Esophagus muscularis mucosa (tissue), 4 donors: Measurements from ENCODE around the gene SERPINB6. TPM values are rescaled to one million over a fixed set of nuclear protein-coding genes. Genes with fewer than 3 reads are reported as not detected.

Experiments
- DNase-seq: peaks from one replicate; pipeline ENCODE4 v3.0.0-alpha.2; 2017; ENCODE audit errors: extremely low spot score
- H3K27ac ChIP-seq, 4 donors: fragments of 200-600 bp; sonication (generic); replicated peaks in 1 of 4; 1 replicate in 3 of 4; 2 replicates in 1 of 4; pipeline ENCODE4 v1.5.1; 2016 to 2019; ENCODE audit warnings: mild to moderate bottlenecking in 1 of 4
- H3K27me3 ChIP-seq, 4 donors: fragments of 200-600 bp; sonication (generic); one replicate each; pipeline versions ENCODE4 v1.5.1 to v1.6.0; 2016 to 2019
- H3K36me3 ChIP-seq, 4 donors: fragments of 200-600 bp; sonication (generic); one replicate each; pipeline ENCODE4 v1.5.1; 2016 to 2019
- H3K4me1 ChIP-seq, 4 donors: fragments of 200-600 bp; sonication (generic); one replicate each; pipeline ENCODE4 v1.5.1; 2016 to 2019
- H3K4me3 ChIP-seq, 4 donors: fragments of 200-600 bp; sonication (generic); 1 replicate in 2 of 4; 2 replicates in 2 of 4; pipeline ENCODE4 v1.5.1; 2016 to 2019; ENCODE audit warnings: mild to moderate bottlenecking in 4 of 4, moderate library complexity in 1 of 4
- H3K9me3 ChIP-seq, 4 donors: fragments of 200-600 bp; sonication (generic); 1 replicate in 3 of 4; 2 replicates in 1 of 4; pipeline ENCODE4 v1.5.1; 2016 to 2019
- CTCF ChIP-seq, 3 experiments: fragments of 200-600 bp in 2 of 3; fragments of 450-650 bp in 1 of 3; sonication (generic) in 2 of 3; IDR thresholded peaks; one replicate each; pipeline ENCODE4 v1.5.1; 2017 to 2019; ENCODE audit warnings: antibody characterized with exemption in 3 of 3, mild to moderate bottlenecking in 2 of 3, moderate library complexity in 1 of 3
- EP300 ChIP-seq: sonication (generic); formaldehyde crosslinking; IDR thresholded peaks from one replicate; pipeline ENCODE4 v1.6.1; 2017; ENCODE audit warnings: antibody characterized with exemption
- POLR2A ChIP-seq: fragments of 450-650 bp; IDR thresholded peaks from one replicate; pipeline ENCODE4 v1.6.1; 2017; ENCODE audit warnings: antibody characterized with exemption, moderate library complexity, mild to moderate bottlenecking, low read depth
- POLR2AphosphoS5 ChIP-seq, 2 donors: sonication (generic); formaldehyde crosslinking; IDR thresholded peaks; one replicate each; pipeline ENCODE4 v1.6.1; 2017; ENCODE audit warnings: antibody characterized with exemption in 2 of 2
- WGBS: methylation state at CpG from one replicate; pipeline ENCODE4 v1.1.5; 2018; 5-methylcytosine and 5-hydroxymethylcytosine counted together
- intact Hi-C: fragments of 100-400 bp; cut with DNase I; formaldehyde crosslinking; loops from one replicate; pipeline ENCODE4 v1.15.1; 2023
- total RNA-seq, 4 donors: library from RNA; depleted of rRNA; stranded (reverse); fragments of >200 nt; gene quantifications; one replicate each; pipeline versions ENCODE4 v1.1.0 to v1.2.1, GENCODE V29; 2016

Gene SERPINB6
- total RNA-seq, 4 donors from 2014 or later, result 114 to 125 (median 124) TPM

GRCh38 chr6:2977799-2978590 is 6.6 kb upstream of the SERPINB6 start:
- no peak for DNase-seq
- Histone ChIP-seq H3K9me3 (no peaks in the 10 kb centered on the region), H3K27ac (no peak overlapping the region), H3K4me3 (no peak overlapping the region), H3K27me3 (no peaks in the 10 kb centered on the region), H3K4me1 (peaks cover 24 to 50% (median 42%) of the 10 kb centered on the region in 4 donors), H3K36me3 (no peaks in the 10 kb centered on the region)
- TF ChIP-seq EP300, result no peak
- TF ChIP-seq POLR2AphosphoS5 (IDR thresholded peaks at IDR 0.05), result no peak
- no peak for TF ChIP-seq POLR2A
- no peak for TF ChIP-seq CTCF (IDR thresholded peaks at IDR 0.05)
- intact Hi-C loops, result no loop called here
- WGBS, result 86% methylated on average over 3 of the region's 3 CpGs

- WGBS, result 85% methylated on average over 5 of the region's 5 CpGs
- peaks cover 17 to 46% (median 40%) of the 10 kb centered on the region in 4 donors for H3K4me1 ChIP-seq
- no peak for DNase-seq
- intact Hi-C loops, result no loop called here
- H3K4me3 ChIP-seq, result no peak overlapping the region
- no peaks in the 10 kb centered on the region for H3K9me3 ChIP-seq
- H3K27ac ChIP-seq, result no peak overlapping the region
- H3K36me3 ChIP-seq, result no peaks in the 10 kb centered on the region
- no peak for TF ChIP-seq EP300
- TF ChIP-seq POLR2AphosphoS5 (IDR thresholded peaks at IDR 0.05), result no peak
- TF ChIP-seq CTCF (IDR thresholded peaks at IDR 0.05), result no peak
- no peak for TF ChIP-seq POLR2A
- no peaks in the 10 kb centered on the region for H3K27me3 ChIP-seq
Measured at GRCh38 chr6:2977290-2977689, 5.9 kb upstream of the SERPINB6 start.

- Histone ChIP-seq H3K27ac (peak overlapping the region; percentile 18 to 48 (median 38)), H3K4me1 (peaks cover 12 to 45% (median 41%) of the 10 kb centered on the region in 4 donors), H3K27me3 (no peaks in the 10 kb centered on the region), H3K9me3 (no peaks in the 10 kb centered on the region), H3K36me3 (no peaks in the 10 kb centered on the region), H3K4me3 (no peak overlapping the region)
- intact Hi-C loops, result no loop called here
- no peak for DNase-seq
- no peak for TF ChIP-seq CTCF (IDR thresholded peaks at IDR 0.05)
- no peak for TF ChIP-seq POLR2AphosphoS5 (IDR thresholded peaks at IDR 0.05)
- TF ChIP-seq POLR2A, result no peak
- TF ChIP-seq EP300, result no peak
- WGBS, result 45% methylated on average over 7 of the region's 7 CpGs
Measured at GRCh38 chr6:2976571-2977085, 5.3 kb upstream of the SERPINB6 start.

GRCh38 chr6:2976060-2976459 is 4.7 kb upstream of the SERPINB6 start:
- Histone ChIP-seq H3K9me3 (no peaks in the 10 kb centered on the region), H3K36me3 (no peaks in the 10 kb centered on the region), H3K27ac (peak overlapping the region in 2 of 4 donors; percentile 18 to 36), H3K4me1 (peaks cover 7 to 40% (median 35%) of the 10 kb centered on the region in 4 donors), H3K4me3 (no peak overlapping the region), H3K27me3 (no peaks in the 10 kb centered on the region)
- WGBS, result 92% methylated on average over 5 of the region's 5 CpGs
- intact Hi-C loops, result no loop called here
- DNase-seq, result no peak
- no peak for TF ChIP-seq EP300
- no peak for TF ChIP-seq POLR2AphosphoS5 (IDR thresholded peaks at IDR 0.05)
- TF ChIP-seq CTCF (IDR thresholded peaks at IDR 0.05), result no peak
- no peak for TF ChIP-seq POLR2A
